HG02852 (cell line): ENCODE results near the gene PAPOLA.
"Not testable (repeated sequence)": the region's sequence is repeated elsewhere in the genome, so short reads cannot be mapped to it uniquely, and the experiment has no call there.

Source experiments
- ATAC-seq: cut with Tn5 transposase; IDR thresholded peaks from one replicate; pipeline ENCODE4 v1.9.1; 2021; ENCODE audit warnings: mild to moderate bottlenecking, moderate library complexity; ENCODE audit not compliant: unreplicated experiment

PAPOLA gene

GRCh38 chr14:96502621-96503305 lies 581 bp downstream of the PAPOLA start:
- ATAC-seq: peak; percentile 31

- ATAC-seq: no peak
Observed at GRCh38 chr14:96503306-96503679, 1.1 kb downstream of the PAPOLA start.

- ATAC-seq: not testable (repeated sequence)
Observed at GRCh38 chr14:96504353-96504752, 2.2 kb downstream of the PAPOLA start.

- ATAC-seq: no peak
Observed at GRCh38 chr14:96507723-96508122, 5.5 kb downstream of the PAPOLA start.

GRCh38 chr14:96508900-96509299 lies 6.7 kb downstream of the PAPOLA start:
- no peak for ATAC-seq

GRCh38 chr14:96509457-96510090 lies 7.4 kb downstream of the PAPOLA start:
- peak; percentile 43 for ATAC-seq

DNA sequence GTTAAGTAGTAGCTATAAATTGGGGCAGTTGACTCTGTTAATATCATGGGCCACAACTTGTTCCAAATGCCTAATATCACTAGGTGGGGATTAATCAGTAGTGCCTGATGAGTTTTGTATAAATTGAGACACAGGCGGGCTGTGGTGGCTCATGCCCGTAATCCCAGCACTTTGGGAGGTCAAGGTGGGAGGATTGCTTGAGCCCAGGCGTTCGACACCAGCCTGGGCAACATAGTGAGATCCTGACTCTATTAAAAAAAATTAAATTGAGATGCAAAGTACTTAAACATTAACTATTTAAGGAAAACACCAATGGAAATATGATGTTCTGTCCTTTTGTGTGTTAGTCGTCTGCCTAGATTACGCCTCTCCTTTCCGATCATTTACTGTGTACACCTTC lies 9.0 kb downstream of the PAPOLA start:
- no peak for ATAC-seq

DNA sequence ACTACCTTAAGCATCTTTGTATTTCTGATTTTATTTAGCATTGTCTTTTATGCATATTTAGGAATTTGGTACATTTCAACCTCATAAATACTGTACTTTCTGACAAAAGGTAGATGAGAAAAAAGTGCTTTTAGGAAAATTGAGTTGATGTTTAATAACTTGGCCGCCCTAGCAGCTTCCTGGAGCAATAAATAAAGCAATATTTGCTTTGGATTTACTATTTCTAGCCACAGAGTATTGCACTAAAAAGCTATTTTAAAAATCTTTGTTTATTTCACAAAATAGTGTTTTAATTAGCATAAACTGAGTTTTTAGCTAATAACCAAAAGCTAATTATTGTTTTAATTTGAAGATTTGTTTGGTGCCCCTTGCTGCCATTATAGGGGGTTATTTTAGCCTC lies 9.5 kb downstream of the PAPOLA start:
- ATAC-seq: no peak

GRCh38 chr14:96512122-96512521 lies 9.9 kb downstream of the PAPOLA start:
- ATAC-seq: no peak

GRCh38 chr14:96512602-96513397 lies 10.6 kb downstream of the PAPOLA start:
- no peak for ATAC-seq

DNA sequence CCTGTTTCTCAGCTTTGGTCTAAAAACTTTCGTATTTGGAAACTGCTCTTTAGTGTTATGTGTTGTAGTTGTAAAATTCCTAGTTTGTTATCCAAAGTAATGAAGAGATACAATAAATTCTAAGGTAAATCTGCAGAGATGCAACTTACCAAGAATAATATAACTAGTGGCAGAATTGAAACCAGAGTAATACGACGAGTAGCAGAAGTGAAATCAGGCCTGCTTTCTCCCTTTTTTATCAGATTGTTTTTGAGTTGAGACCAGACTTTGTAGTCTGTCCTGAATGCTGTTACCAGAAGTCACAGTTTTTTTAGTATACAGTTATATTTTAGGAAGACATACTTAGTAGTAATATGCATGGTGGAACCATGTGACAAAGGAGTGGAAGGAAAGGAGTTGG lies 12.5 kb downstream of the PAPOLA start:
- ATAC-seq: peak; percentile 52

DNA sequence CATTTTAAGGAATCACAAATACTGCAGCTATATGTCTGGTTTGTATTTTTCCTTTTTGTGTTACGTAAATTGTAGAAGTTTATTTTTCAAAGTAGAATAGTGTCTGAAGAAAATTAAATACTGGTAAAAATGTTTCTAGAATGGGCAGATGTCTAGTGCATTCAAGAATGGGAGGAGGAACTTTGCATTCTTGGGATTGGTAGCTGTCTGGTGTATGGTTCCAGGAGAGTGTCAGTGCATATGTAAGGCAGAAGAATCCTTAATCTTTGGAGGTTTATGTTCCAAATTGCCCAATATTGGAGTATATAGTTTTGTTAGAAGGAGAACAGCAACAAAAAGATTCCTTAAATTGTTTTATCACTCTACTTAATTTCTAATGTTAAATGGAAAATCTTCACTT lies 13.5 kb downstream of the PAPOLA start:
- ATAC-seq: no peak

DNA sequence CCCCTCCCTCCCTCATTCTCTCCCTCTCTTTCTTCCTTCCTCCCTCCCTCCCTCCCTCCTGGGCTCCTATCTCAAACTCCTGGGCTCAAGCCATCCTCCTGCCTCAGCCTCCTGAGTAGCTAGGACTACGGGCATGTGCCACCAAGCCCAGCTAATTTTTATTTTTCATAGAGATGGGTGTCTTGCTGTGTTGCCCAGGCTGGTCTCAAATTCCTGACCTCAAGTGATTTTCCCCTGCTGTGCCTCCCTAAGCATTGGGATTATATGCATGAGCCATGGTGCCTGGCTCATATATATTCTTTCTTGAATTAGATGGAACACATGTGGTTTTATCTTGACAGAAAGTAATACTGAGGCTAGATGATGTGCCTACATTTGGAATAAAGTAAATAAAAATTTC lies 14.2 kb downstream of the PAPOLA start:
- ATAC-seq: no peak

GRCh38 chr14:96519970-96520369 lies 17.8 kb downstream of the PAPOLA start:
- ATAC-seq: no peak

- ATAC-seq: no peak
Observed at GRCh38 chr14:96525452-96525851, 23.3 kb downstream of the PAPOLA start.

DNA sequence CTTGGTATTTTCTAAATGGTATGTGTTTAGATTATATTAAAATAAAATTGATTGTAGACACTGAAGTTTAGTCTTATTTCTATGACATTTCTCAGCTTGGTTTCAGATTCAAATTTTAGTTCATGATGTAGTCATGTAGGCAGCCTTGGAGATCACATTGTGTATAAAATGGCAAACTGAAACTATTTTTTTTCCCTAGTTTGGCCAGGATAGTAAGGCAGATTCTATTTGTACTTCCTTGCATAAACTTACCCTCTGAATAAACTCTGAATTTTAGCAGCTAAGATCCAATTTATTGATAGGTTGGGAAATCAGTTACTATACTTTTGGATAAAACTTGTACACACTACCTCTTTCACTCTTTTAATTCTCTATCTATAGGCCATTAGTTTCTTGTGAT lies 30.4 kb downstream of the PAPOLA start:
- ATAC-seq: no peak

DNA sequence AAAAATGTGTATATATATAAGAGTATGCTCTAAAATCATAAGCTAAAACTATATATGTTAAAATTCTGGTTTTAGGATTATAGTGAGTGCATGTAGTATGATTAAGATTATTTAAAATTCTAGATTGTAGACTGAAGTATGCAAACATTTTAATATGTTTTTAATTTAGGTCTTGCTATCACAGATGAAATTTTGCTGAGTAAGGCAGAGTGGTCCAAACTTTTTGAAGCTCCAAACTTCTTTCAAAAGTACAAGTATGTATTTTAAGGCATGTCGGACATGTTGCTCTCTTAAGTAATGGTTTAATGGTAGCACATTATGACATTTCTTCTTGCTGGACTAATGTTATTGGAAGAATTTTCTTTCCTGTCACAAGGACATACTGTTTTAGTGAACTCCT lies 34.6 kb downstream of the PAPOLA start:
- ATAC-seq: no peak

- no peak for ATAC-seq
Observed at GRCh38 chr14:96538097-96538989, 36.2 kb downstream of the PAPOLA start.

DNA sequence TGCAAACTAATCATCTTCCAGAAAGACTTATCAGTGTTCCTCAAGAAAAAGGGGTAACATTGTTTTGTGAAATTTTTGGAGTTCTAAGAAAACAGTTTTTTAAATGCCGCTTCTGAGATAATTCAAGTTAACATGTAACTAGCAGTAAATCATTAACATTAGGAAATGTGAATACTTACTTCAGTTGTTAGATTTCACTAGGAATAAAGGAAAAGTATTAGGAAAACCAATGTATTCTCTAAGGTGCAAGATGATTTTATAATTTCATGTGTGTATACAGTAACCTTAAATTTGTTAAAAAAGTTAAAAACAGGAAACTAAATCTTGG lies 36.8 kb downstream of the PAPOLA start:
- no peak for ATAC-seq

GRCh38 chr14:96554315-96554910 lies 52.2 kb downstream of the PAPOLA start:
- ATAC-seq: no peak

DNA sequence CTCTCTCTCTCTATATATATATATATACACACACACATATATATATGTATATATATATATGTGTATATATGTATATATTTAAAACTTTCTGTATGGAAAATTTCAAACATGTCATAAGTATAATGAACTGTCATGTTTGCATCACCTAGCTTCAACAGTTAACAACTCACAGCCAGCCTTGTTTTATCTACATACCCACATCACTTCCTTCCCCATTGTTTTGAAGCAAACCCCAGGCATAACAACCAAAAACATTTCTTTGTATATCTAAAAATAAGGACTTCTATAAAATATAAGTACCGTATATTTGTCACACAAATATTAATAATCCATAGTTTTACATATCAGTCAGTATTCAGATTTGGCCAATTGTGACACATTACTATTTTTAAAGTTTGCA lies 57.4 kb downstream of the PAPOLA start:
- ATAC-seq: no peak
